Renal pelvis (tissue), 4 donors: ENCODE data around the gene KLHL35. TPM values are rescaled to one million over a fixed set of nuclear protein-coding genes. Genes with fewer than 3 reads are reported as not detected.

ENCODE experiments used
- DNase-seq: peaks from one replicate; pipeline ENCODE4 v3.0.0-alpha.2; 2013
- polyA plus RNA-seq, 3 donors: library from polyadenylated mRNA; unstranded; fragments of 120-200 nt; gene quantifications; one replicate each; pipeline ENCODE4 v1.2.1, GENCODE V29; 2013; ENCODE audit not compliant: insufficient read length in 3 of 3

The KLHL35 gene
- polyA plus RNA-seq, 3 donors = 0.73 to 1.1 (median 1.1) TPM

DNA sequence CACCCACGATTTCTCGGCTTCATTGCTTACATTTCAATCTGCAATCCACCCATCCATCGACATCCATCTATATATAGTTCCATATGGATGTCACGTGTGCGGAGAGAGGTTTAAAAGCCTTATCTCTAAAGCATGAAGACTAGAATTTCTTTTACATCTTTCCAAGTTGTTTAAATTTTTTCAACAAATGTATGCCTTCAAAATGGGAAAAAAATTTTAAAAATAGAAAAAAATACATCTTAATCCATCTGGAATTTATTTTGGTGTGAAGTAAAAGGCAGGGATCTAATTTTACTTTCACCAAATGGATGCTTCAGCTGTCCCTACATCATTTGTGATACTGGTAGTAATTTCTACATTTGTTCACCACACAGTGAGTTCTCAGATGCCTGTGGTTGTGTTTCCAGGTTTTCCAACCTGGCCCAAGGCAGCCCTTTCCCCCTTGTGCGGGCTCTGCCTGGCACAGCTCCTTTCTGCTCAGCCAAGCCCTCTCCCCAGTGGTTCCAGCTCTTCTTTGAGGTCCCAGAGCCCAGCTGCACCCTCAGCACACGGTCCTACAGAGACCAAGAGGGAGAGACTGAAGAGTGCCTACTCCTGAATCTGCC is 37.6 kb upstream of the KLHL35 start:
- DNase-seq = no peak

DNA sequence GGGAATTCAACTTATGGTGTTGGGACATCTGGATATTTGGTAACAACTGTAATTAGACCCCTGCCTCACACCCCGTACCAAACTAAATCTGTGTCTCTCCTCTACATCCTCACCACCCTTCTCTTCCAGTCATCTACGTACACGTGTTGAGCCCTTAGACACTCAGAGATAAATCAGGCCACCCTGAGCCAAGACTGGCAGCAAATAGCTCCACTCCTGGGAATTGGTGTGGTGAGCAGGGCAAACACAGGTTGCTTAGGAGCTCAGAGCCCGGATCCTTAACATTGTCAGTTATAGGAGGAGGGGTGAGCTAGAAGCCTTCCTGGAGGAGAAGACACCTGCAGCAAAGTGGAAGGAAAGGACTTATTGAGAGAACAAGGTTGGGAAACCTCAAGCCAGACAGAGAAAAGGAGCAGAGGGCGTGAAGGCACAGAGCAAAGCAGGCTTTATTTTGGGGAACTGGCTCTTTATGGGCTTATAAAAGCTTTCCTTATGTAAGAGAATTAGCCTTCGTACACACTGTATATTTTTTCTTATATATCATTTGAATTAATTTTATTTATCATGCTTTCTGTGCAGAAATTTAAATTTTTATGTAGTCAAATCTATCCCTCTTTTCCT is 36.9 kb upstream of the KLHL35 start:
- no peak for DNase-seq

- peak; percentile 52 for DNase-seq
Measured at GRCh38 chr11:75468534-75469340, 35.7 kb upstream of the KLHL35 start.

- no peak for DNase-seq
Measured at GRCh38 chr11:75467881-75468280, 34.9 kb upstream of the KLHL35 start.

GRCh38 chr11:75467311-75467710 is 34.3 kb upstream of the KLHL35 start:
- DNase-seq = no peak

GRCh38 chr11:75465701-75466531 is 32.9 kb upstream of the KLHL35 start:
- DNase-seq = peak; percentile 52

- no peak for DNase-seq
Measured at GRCh38 chr11:75463106-75463774, 30.2 kb upstream of the KLHL35 start.

- no peak for DNase-seq
Measured at GRCh38 chr11:75462117-75462653, 29.2 kb upstream of the KLHL35 start.

GRCh38 chr11:75461151-75461550 is 28.1 kb upstream of the KLHL35 start:
- DNase-seq = no peak

DNA sequence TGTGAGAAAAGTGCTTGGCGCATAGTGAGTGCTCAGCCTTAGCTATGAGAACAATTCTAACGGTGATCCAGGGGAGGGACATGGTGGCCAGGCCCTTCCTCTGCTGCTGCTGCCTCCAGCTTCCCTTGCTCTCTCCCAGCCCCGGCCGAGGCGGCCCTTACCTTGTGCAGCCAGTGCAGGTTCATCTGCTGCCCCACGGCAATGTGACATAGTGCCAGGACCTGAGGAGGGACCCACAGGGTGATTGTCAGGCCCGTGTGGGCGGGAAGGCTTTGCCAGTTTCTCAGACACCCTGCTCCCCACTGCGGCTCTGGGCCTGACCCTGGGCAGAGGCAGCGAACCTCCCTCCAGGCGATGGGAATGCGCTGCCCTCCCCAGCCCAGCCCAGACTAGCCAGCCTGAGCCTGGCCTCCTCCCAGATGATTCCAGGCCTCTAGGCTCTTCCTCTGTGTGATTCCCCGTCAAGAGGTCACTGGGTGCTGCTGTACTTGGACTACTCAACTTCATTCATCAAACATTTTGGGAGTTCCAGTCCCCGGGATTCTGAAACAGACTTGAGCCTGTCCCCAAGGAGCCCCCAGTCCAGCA is 23.7 kb upstream of the KLHL35 start:
- no peak for DNase-seq

DNA sequence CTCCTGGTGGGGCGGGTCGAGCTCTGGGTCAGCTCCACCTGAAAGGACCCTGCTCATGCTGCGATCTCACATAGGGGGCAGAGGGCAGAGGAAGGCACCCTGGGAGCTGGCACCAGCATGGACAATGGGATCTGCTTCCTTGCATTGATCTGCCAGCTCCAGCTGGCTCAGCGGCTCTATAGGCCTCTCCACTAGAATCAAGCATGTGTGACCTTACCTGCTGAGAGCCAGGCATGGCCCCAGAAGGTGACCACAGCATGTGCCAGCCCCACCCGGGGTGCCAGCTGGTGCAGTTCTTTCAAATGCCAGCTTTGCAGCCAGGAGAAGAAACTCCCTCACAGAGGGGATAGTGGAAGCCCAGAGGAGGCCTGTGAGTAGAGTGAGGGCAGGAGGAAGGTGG is 22.0 kb upstream of the KLHL35 start:
- DNase-seq = no peak

- no peak for DNase-seq
Measured at GRCh38 chr11:75453916-75454655, 21.1 kb upstream of the KLHL35 start.

GRCh38 chr11:75450826-75451821 is 18.1 kb upstream of the KLHL35 start:
- no peak for DNase-seq

- no peak for DNase-seq
Measured at GRCh38 chr11:75450236-75450635, 17.2 kb upstream of the KLHL35 start.

- no peak for DNase-seq
Measured at GRCh38 chr11:75449776-75450175, 16.8 kb upstream of the KLHL35 start.

GRCh38 chr11:75449271-75449670 is 16.3 kb upstream of the KLHL35 start:
- no peak for DNase-seq

DNA sequence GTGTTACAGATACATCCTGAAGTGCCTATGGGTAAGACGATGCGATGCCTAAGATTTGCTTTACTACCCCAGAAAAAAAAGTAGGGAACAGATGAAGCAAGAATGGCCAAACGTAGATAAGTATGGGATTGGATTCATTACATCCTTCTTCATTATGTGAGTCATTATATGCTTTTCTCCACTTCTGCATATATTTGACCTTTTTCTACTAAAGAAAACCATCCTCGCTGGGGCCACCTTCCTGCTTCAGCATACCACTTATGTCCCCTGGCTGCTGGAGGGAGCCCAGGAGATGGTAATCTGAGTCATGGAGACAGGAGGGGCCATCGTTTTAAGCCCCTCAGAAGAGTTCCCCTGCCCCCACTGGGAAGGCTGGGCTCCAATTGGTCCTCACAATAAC is 14.4 kb upstream of the KLHL35 start:
- no peak for DNase-seq

- no peak for DNase-seq
Measured at GRCh38 chr11:75445315-75445953, 12.4 kb upstream of the KLHL35 start.
